WTC11 (cell line): ENCODE measurements around the gene STK35.

ENCODE experiments used
- CDX4 ChIP-seq: fragments of 250-450 bp; sonication (Bioruptor Pico); IDR thresholded peaks from 2 replicates; pipeline ENCODE4 v1.9.0; 2021; ENCODE audit warnings: moderate library complexity, mild to moderate bottlenecking, inconsistent platforms, borderline replicate concordance
- CTCF ChIP-seq: fragments of 200-600 bp; IDR thresholded peaks from 2 replicates; pipeline ENCODE4 v1.8.0; 2022; ENCODE audit warnings: antibody characterized with exemption
- ETV6 ChIP-seq: sonication (generic); formaldehyde crosslinking; IDR thresholded peaks from 2 replicates; pipeline ENCODE4 v1.8.1; 2022; ENCODE audit warnings: mild to moderate bottlenecking, missing genetic modification reagents
- JUN ChIP-seq: sonication (generic); formaldehyde crosslinking; IDR thresholded peaks from 2 replicates; pipeline ENCODE4 v1.8.0; 2023; ENCODE audit warnings: mild to moderate bottlenecking, missing genetic modification reagents
- RORB ChIP-seq: fragments of 250-450 bp; sonication (Bioruptor Pico); IDR thresholded peaks from 2 replicates; pipeline ENCODE4 v1.9.0; 2021; ENCODE audit warnings: mild to moderate bottlenecking
- SP1 ChIP-seq: sonication (generic); formaldehyde crosslinking; conservative IDR thresholded peaks from 2 replicates; pipeline ENCODE4 v1.8.1; 2022; ENCODE audit warnings: missing genetic modification reagents
- USF2 ChIP-seq: sonication (generic); formaldehyde crosslinking; IDR thresholded peaks from 2 replicates; pipeline ENCODE4 v1.8.1; 2023; ENCODE audit warnings: mild to moderate bottlenecking, missing genetic modification reagents, moderate library complexity
- ZBTB43 ChIP-seq: sonication (generic); formaldehyde crosslinking; IDR thresholded peaks from 2 replicates; pipeline ENCODE4 v1.8.1; 2023; ENCODE audit warnings: mild to moderate bottlenecking, missing genetic modification reagents
- ZNF121 ChIP-seq: sonication (generic); formaldehyde crosslinking; IDR thresholded peaks from 2 replicates; pipeline ENCODE4 v1.8.0; 2023; ENCODE audit warnings: missing genetic modification reagents
- ZNF263 ChIP-seq: sonication (generic); formaldehyde crosslinking; IDR thresholded peaks from 2 replicates; pipeline ENCODE4 v1.8.1; 2022; ENCODE audit warnings: low read depth, mild to moderate bottlenecking, moderate library complexity, missing genetic modification reagents
- ZNF512 ChIP-seq: sonication (generic); formaldehyde crosslinking; IDR thresholded peaks from 2 replicates; pipeline ENCODE4 v1.8.1; 2022; ENCODE audit warnings: missing genetic modification reagents, borderline replicate concordance
- TF ChIP-seq, protein P1 (sequence below): sonication (generic); formaldehyde crosslinking; IDR thresholded peaks from 2 replicates; pipeline ENCODE4 v1.8.0; 2022; ENCODE audit warnings: mild to moderate bottlenecking, missing genetic modification reagents
- TF ChIP-seq, protein P2 (sequence below): sonication (generic); formaldehyde crosslinking; IDR thresholded peaks from 2 replicates; pipeline ENCODE4 v1.8.0; 2023; ENCODE audit warnings: mild to moderate bottlenecking, missing genetic modification reagents

DNA sequence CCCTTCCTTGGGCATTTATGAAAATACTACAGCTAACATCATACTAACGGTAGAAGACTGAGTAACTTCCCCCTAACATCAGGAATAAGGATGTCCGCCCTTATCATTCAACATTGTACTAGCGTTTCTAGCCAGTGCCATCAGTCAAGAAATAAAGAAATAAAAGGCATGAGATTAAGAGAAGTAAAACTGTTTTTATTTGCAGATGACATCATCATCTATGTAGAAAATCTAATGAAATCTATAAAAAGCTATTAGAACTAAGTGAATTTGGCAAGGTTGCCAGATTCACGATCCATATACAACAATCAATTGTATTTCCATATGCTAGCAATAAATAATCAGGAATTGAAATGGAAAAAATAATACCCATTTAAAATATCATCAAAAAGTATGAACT is 54.6 kb downstream of the STK35 start:
- TF ChIP-seq, protein P1, sequence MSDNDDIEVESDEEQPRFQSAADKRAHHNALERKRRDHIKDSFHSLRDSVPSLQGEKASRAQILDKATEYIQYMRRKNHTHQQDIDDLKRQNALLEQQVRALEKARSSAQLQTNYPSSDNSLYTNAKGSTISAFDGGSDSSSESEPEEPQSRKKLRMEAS (CRISPR knock-in tag), result no peak
- TF ChIP-seq ZNF512 (no peak), CTCF (no peak), ZBTB43 (CRISPR knock-in tag) (no peak), JUN (CRISPR knock-in tag) (no peak), ZNF121 (CRISPR knock-in tag) (no peak), SP1 (CRISPR knock-in tag) (no peak), RORB (CRISPR knock-in tag) (no peak), CDX4 (no peak), ETV6 (CRISPR knock-in tag) (no peak), ZNF263 (CRISPR knock-in tag) (no peak), USF2 (CRISPR knock-in tag) (no peak)
- TF ChIP-seq, protein P2, sequence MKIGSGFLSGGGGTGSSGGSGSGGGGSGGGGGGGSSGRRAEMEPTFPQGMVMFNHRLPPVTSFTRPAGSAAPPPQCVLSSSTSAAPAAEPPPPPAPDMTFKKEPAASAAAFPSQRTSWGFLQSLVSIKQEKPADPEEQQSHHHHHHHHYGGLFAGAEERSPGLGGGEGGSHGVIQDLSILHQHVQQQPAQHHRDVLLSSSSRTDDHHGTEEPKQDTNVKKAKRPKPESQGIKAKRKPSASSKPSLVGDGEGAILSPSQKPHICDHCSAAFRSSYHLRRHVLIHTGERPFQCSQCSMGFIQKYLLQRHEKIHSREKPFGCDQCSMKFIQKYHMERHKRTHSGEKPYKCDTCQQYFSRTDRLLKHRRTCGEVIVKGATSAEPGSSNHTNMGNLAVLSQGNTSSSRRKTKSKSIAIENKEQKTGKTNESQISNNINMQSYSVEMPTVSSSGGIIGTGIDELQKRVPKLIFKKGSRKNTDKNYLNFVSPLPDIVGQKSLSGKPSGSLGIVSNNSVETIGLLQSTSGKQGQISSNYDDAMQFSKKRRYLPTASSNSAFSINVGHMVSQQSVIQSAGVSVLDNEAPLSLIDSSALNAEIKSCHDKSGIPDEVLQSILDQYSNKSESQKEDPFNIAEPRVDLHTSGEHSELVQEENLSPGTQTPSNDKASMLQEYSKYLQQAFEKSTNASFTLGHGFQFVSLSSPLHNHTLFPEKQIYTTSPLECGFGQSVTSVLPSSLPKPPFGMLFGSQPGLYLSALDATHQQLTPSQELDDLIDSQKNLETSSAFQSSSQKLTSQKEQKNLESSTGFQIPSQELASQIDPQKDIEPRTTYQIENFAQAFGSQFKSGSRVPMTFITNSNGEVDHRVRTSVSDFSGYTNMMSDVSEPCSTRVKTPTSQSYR (CRISPR knock-in tag), result no peak
